ENCODE measurements around the gene NELL1. TPM values are rescaled to one million over a fixed set of nuclear protein-coding genes. Genes with fewer than 3 reads are reported as not detected.

NELL1 gene
- total and polyA plus RNA-seq, 12 donors: 0.11 to 0.39 (median 0.24) TPM; not detected in 9

DNA sequence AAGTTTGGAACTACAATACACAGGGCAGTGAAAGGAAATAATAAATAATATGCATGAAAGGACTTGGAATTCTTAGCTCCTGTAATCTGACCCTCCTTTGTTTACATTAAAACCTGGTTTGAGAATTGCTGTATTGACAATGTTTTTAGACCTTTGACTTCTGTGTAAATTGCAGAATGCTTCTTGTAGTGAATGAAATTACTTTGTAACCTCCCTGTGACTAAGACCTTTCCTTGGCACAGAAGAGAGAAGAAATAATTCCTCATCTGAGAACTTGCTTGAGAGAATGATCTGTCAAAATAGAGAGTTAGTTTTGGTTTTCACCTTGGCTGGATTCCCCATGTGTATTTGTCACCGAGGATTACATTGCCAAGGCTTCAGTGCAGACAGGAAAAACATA lies 883.5 kb downstream of the NELL1 start:
- no peaks in the 10 kb centered on the region for H3K27me3 ChIP-seq
- no peak for DNase-seq
- H3K36me3 ChIP-seq (replicated peaks in 1 of 2): no peaks in the 10 kb centered on the region
- no peaks in the 10 kb centered on the region for H3K9me3 ChIP-seq (replicated peaks in 1 of 3)
- H3K27ac ChIP-seq: no peak overlapping the region
- TF ChIP-seq, protein P1, sequence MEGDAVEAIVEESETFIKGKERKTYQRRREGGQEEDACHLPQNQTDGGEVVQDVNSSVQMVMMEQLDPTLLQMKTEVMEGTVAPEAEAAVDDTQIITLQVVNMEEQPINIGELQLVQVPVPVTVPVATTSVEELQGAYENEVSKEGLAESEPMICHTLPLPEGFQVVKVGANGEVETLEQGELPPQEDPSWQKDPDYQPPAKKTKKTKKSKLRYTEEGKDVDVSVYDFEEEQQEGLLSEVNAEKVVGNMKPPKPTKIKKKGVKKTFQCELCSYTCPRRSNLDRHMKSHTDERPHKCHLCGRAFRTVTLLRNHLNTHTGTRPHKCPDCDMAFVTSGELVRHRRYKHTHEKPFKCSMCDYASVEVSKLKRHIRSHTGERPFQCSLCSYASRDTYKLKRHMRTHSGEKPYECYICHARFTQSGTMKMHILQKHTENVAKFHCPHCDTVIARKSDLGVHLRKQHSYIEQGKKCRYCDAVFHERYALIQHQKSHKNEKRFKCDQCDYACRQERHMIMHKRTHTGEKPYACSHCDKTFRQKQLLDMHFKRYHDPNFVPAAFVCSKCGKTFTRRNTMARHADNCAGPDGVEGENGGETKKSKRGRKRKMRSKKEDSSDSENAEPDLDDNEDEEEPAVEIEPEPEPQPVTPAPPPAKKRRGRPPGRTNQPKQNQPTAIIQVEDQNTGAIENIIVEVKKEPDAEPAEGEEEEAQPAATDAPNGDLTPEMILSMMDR (IDR thresholded peaks at IDR 0.05): no peak
- no peak for TF ChIP-seq POLR2A (IDR thresholded peaks at IDR 0.05)
- intact Hi-C loops (cut with DNase I): no loop called here
- H3K4me1 ChIP-seq (replicated peaks in 1 of 2): no peaks in the 10 kb centered on the region
- H3K4me3 ChIP-seq: no peak overlapping the region
- WGBS, 4 donors: 0 to 13% (median 6%) methylated on average over 1 of the region's 1 CpG

DNA sequence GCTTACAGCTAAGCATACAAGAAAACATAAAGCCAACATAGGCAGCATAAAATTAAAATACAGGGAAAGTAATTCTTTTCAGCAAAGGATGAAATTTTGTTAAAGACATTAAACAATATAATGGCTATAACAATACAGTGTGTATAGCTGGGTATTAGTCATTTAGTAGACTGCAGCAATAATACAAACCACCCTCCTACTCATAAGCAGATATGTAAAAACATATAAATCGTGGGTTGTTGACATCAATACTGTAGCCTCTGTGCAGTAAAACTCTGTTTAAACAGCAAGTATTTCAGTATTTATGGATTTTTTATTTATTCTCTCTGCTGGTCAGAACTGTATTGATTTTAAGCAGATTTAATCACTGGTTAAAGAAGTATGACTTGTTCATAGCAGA lies 884.4 kb downstream of the NELL1 start:
- no peaks in the 10 kb centered on the region for H3K9me3 ChIP-seq (replicated peaks in 1 of 3)
- no peak overlapping the region for H3K4me3 ChIP-seq
- intact Hi-C loops (cut with DNase I): no loop called here
- H3K4me1 ChIP-seq (replicated peaks in 1 of 2): no peaks in the 10 kb centered on the region
- DNase-seq: no peak
- H3K27ac ChIP-seq: no peak overlapping the region
- no peaks in the 10 kb centered on the region for H3K27me3 ChIP-seq
- no peak for TF ChIP-seq POLR2A (IDR thresholded peaks at IDR 0.05)
- TF ChIP-seq, protein P1 (IDR thresholded peaks at IDR 0.05): no peak
- no peaks in the 10 kb centered on the region for H3K36me3 ChIP-seq (replicated peaks in 1 of 2)
- WGBS, 4 donors: 46 to 71% (median 51%) methylated on average over 1 of the region's 1 CpG

DNA sequence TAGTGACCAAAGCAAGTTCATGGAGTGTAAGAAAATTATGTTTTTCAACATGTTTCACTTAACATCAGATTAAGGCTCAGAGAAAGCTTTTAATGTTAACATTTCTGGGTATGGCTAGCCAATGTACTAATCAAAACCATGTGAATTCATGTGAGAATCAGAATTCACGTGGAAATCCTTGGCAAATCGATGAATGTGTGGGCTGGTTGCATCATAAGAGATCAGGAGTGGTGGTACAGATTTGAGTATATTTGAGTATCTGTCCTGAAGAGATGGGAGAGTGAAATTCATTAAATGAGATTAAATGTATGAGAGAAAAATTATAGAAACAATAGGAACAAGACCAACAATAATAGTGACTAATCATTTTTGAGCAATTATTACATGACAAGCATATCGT lies 884.9 kb downstream of the NELL1 start:
- no peaks in the 10 kb centered on the region for H3K27me3 ChIP-seq
- H3K36me3 ChIP-seq (replicated peaks in 1 of 2): no peaks in the 10 kb centered on the region
- H3K4me3 ChIP-seq: no peak overlapping the region
- no peak overlapping the region for H3K27ac ChIP-seq
- no peak for DNase-seq
- H3K9me3 ChIP-seq (replicated peaks in 1 of 3): no peaks in the 10 kb centered on the region
- 65 to 87% (median 70%) methylated on average over 3 of the region's 3 CpGs for WGBS, 4 donors
- H3K4me1 ChIP-seq (replicated peaks in 1 of 2): no peaks in the 10 kb centered on the region
- no peak for TF ChIP-seq POLR2A (IDR thresholded peaks at IDR 0.05)
- TF ChIP-seq, protein P1 (IDR thresholded peaks at IDR 0.05): no peak
- intact Hi-C loops (cut with DNase I): no loop called here

DNA sequence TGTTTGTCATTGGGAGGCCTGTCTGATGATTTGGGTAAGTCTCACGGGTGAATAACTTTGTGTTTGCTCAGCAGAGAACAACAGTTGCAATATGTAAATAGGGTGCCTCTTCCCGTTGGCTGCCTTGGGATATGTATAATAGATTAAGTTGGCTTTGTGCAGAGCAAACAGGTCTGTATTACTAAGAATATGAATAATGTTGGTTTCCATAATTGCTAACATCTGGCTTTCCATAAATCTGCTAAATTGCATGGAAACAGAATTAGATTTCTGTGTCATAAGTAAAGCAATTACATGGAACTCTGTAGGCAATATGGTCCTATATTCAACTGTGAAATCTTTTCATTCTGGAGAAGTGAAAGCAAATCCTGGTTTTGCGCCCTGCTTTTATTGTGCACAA lies 887.5 kb downstream of the NELL1 start:
- Histone ChIP-seq H3K4me1 (replicated peaks in 1 of 2) (no peaks in the 10 kb centered on the region), H3K27ac (no peak overlapping the region), H3K4me3 (no peak overlapping the region), H3K9me3 (replicated peaks in 1 of 3) (no peaks in the 10 kb centered on the region), H3K36me3 (replicated peaks in 1 of 2) (no peaks in the 10 kb centered on the region), H3K27me3 (no peaks in the 10 kb centered on the region)
- TF ChIP-seq, protein P1 (IDR thresholded peaks at IDR 0.05): no peak
- no peak for TF ChIP-seq POLR2A (IDR thresholded peaks at IDR 0.05)
- no peak for DNase-seq
- WGBS, 4 donors: 53 to 67% (median 61%) methylated on average over 3 of the region's 3 CpGs
- intact Hi-C loops (cut with DNase I): no loop called here

All from adrenal gland (tissue), 12 donors.